Measurements from ENCODE around the gene R3HDML. TPM values are rescaled to one million over a fixed set of nuclear protein-coding genes. Genes with fewer than 3 reads are reported as not detected.
A peak's percentile ranks its signal among the peaks of the same experiment; 100 is the strongest.

R3HDML gene
- total RNA-seq, 6 experiments from 2014 or later: not detected

- ATAC-seq: no peak
- Histone ChIP-seq H3K4me3 (no peak overlapping the region), H3K9me3 (no peaks in the 10 kb centered on the region), H3K27ac (peak overlapping the region in 2 of 3 donors; percentile 94 to 97), H3K4me1 (peaks cover 0 to 69% (median 28%) of the 10 kb centered on the region in 4 donors), H3K36me3 (peaks cover 0 to 24% (median 4%) of the 10 kb centered on the region in 4 donors), H3K27me3 (no peaks in the 10 kb centered on the region)
- DNase-seq: no peak
- no peak for TF ChIP-seq POLR2A (IDR thresholded peaks at IDR 0.05)
- TF ChIP-seq, protein P1, sequence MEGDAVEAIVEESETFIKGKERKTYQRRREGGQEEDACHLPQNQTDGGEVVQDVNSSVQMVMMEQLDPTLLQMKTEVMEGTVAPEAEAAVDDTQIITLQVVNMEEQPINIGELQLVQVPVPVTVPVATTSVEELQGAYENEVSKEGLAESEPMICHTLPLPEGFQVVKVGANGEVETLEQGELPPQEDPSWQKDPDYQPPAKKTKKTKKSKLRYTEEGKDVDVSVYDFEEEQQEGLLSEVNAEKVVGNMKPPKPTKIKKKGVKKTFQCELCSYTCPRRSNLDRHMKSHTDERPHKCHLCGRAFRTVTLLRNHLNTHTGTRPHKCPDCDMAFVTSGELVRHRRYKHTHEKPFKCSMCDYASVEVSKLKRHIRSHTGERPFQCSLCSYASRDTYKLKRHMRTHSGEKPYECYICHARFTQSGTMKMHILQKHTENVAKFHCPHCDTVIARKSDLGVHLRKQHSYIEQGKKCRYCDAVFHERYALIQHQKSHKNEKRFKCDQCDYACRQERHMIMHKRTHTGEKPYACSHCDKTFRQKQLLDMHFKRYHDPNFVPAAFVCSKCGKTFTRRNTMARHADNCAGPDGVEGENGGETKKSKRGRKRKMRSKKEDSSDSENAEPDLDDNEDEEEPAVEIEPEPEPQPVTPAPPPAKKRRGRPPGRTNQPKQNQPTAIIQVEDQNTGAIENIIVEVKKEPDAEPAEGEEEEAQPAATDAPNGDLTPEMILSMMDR (IDR thresholded peaks at IDR 0.05): no peak
- intact Hi-C loops (cut with DNase I): loop anchor here in 1 of 2 donors (5.0 to 10.0 kb wide), 2 partner anchors 72 to 225 kb away; no protein-coding TSS in a partner anchor
- WGBS (ENCODE audit: insufficient coverage, low coverage, low lambda C conversion rate, missing lambda C conversion rate): 61% methylated on average over 5 of the region's 6 CpGs
These were observed 53.0 kb downstream of the R3HDML start for GRCh38 chr20:44389871-44390270.

GRCh38 chr20:44390280-44390679, 53.4 kb downstream of the R3HDML start:
- no peak overlapping the region for H3K4me3 ChIP-seq
- peaks cover 0 to 65% (median 26%) of the 10 kb centered on the region in 4 donors for H3K4me1 ChIP-seq
- DNase-seq (no peak), ATAC-seq (no peak)
- H3K27me3 ChIP-seq: no peaks in the 10 kb centered on the region
- 100% methylated on average over 1 of the region's 5 CpGs for WGBS (ENCODE audit: insufficient coverage, low coverage, low lambda C conversion rate, missing lambda C conversion rate)
- intact Hi-C loops (cut with DNase I): loop anchor here in 1 of 2 donors (5.0 kb wide), 1 partner anchor 72 kb away; no protein-coding TSS in a partner anchor
- H3K27ac ChIP-seq: peak overlapping the region in 2 of 3 donors; percentile 94 to 97
- H3K36me3 ChIP-seq: peaks cover 0 to 24% (median 4%) of the 10 kb centered on the region in 4 donors
- TF ChIP-seq, protein P1 (IDR thresholded peaks at IDR 0.05): no peak
- TF ChIP-seq POLR2A (IDR thresholded peaks at IDR 0.05): no peak
- no peaks in the 10 kb centered on the region for H3K9me3 ChIP-seq

DNA sequence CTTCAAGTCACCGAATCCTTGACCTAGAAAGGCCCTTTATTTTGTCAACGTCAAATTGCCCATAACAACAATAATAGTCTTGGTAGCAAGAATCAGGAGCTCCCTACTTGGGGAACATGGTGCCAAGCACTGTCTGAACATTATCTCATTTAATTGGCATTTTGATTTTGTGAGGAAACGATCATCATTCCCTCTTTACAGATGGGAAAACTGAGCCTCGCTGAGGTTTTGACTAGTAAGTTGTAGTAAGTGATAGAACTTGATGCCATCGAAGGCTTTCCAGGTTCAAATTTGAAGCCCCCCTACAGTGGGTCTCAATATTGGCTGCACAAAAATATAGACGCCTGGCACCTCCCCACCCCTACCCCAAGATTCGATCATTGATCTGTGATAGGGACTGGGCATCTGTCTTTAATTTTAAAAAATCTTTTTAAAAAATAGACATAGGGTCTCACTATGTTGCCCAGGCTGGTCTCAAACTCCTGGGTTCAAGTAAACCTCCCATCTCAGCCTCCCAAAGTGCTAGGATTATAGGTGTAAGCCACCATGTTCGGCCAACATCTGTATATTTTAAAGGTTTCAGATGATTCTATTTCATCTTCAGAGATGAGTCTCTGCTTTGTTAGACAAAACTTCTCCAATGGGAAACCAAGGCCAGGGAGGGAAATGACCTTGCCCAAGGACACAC, 55.4 kb downstream of the R3HDML start:
- WGBS (ENCODE audit: insufficient coverage, low coverage, low lambda C conversion rate, missing lambda C conversion rate): 76% methylated on average over 8 of the region's 8 CpGs
- no peak for DNase-seq
- intact Hi-C loops (cut with DNase I): loop anchor here in 1 of 2 donors (5.0 kb wide), 1 partner anchor 70 kb away; no protein-coding TSS in a partner anchor
- H3K27ac ChIP-seq: peak overlapping the region; percentile 77 to 97 (median 94)
- TF ChIP-seq, protein P1 (IDR thresholded peaks at IDR 0.05): no peak
- TF ChIP-seq POLR2A (IDR thresholded peaks at IDR 0.05): no peak
- H3K4me1 ChIP-seq: peaks cover 0 to 65% (median 26%) of the 10 kb centered on the region in 4 donors
- no peaks in the 10 kb centered on the region for H3K9me3 ChIP-seq
- no peak for ATAC-seq
- H3K36me3 ChIP-seq: peaks cover 0 to 24% (median 4%) of the 10 kb centered on the region in 4 donors
- H3K4me3 ChIP-seq: peak overlapping the region in 2 of 3 donors; percentile 72
- no peaks in the 10 kb centered on the region for H3K27me3 ChIP-seq

DNA sequence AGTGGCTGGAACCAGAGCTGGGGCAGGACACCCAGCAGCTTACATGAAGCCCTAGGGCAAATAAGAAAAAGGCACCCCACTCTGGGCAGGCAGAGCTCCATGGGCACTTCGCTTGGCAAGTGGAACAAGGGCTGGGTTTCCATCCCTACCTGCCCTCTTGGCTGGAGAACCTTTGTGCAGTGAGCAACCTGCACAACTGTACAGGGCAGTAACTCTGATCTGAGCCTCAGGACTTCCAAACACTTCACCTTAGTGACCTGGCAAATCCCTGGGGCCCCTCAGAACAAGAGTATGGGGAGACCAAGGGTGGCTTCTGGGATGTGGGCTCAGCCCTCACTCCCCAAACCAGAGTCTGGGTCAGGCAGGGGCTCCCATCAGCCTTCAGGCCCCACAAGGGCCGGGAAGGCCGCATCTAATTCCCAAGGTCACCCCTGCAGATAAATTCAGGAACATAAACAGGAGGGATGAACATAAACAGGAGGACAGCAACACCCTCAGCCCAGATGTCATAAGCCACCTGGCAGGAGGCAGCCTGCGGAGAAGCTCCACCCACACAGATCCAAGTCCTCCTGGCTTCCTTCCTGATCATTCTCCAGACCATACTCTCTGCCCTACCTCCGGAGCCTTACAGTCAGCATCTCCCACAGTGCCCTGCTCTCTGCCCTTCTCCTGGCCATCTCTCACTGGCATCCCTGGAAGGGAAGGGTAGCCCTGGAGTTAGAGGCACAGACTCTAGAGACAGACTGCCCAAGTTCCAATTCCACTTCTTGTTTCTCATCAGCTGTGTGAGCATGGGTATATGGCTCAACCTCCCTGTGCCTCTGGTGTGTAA, 56.1 kb downstream of the R3HDML start:
- Histone ChIP-seq H3K36me3 (peaks cover 0 to 24% (median 4%) of the 10 kb centered on the region in 4 donors), H3K4me3 (peak overlapping the region; percentile 14 to 72 (median 72)), H3K9me3 (no peaks in the 10 kb centered on the region), H3K27ac (peak overlapping the region; percentile 77 to 97 (median 94)), H3K27me3 (no peaks in the 10 kb centered on the region), H3K4me1 (peaks cover 0 to 58% (median 25%) of the 10 kb centered on the region in 4 donors)
- peak; percentile 51 to 68 (median 66) for ATAC-seq
- DNase-seq: peak; percentile 74 to 91 (median 89)
- TF ChIP-seq POLR2A (IDR thresholded peaks at IDR 0.05): peak; percentile 54
- TF ChIP-seq, protein P1 (IDR thresholded peaks at IDR 0.05): no peak
- 8% methylated on average over 2 of the region's 5 CpGs for WGBS (ENCODE audit: insufficient coverage, low coverage, low lambda C conversion rate, missing lambda C conversion rate)
- intact Hi-C loops (cut with DNase I): loop anchor here in 1 of 2 donors (5.0 kb wide), 1 partner anchor 69 kb away; no protein-coding TSS in a partner anchor

Data from right lobe of liver (tissue), 6 donors.